ENCODE measurements around the gene FRMPD4. TPM values are rescaled to one million over a fixed set of nuclear protein-coding genes. Genes with fewer than 3 reads are reported as not detected.

Gene FRMPD4
- total and polyA plus RNA-seq, 2 experiments from 2014 or later, result 0.19 to 0.80 TPM

DNA sequence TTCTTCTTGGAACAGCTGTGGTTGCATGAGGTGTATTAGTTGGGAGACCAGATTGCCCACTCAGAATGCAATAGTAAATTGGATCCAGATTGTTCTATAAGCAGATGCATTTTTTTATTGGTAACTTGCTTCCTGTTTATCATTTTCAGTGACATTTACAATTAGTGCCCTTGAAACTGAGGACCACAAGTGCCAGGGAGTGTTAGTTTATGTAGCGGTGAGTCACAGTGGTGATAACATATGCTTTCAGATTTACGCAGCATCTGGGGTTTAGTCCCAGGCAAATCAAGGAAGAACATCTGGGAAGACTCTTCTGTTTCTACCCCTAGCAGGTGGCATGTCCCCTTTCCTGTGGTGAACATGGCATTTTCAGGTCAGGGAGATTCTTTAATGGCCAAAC, 24.1 kb downstream of the FRMPD4 start:
- H3K9me3 Mint-ChIP-seq, result no peaks in the 10 kb centered on the region
- Histone ChIP-seq H3F3A (replicated peaks; ENCODE audit: low read depth) (no peaks in the 10 kb centered on the region), H3K4me2 (no peak overlapping the region), H3K27ac (ENCODE audit: low read depth) (no peak overlapping the region), H3K9me2 (ENCODE audit: insufficient read depth) (no peaks in the 10 kb centered on the region), H3K36me3 (ENCODE audit: insufficient read depth) (no peaks in the 10 kb centered on the region), H2AFZ (no peak overlapping the region), H3K4me1 (ENCODE audit: insufficient read depth) (no peaks in the 10 kb centered on the region), H3K27me3 (ENCODE audit: insufficient read depth) (no peaks in the 10 kb centered on the region), H3K4me3 (no peak overlapping the region), H3K79me2 (replicated peaks; ENCODE audit: insufficient read depth) (no peaks in the 10 kb centered on the region), H4K20me1 (replicated peaks; ENCODE audit: insufficient read depth) (no peaks in the 10 kb centered on the region)
- no peaks in the 10 kb centered on the region; the same call in 2 of the 3 replicates for H3K4me1 Mint-ChIP-seq
- no peak overlapping the region for H3K27ac Mint-ChIP-seq
- no peak overlapping the region for H3K4me3 Mint-ChIP-seq
- peaks cover 2% of the 10 kb centered on the region for H3K27me3 Mint-ChIP-seq (ENCODE audit: insufficient read depth, low read depth, poor library complexity)
- DNase-seq (ENCODE audit: low spot score) (no peak), ATAC-seq (no peak)
- H3K36me3 Mint-ChIP-seq (ENCODE audit: low read depth), result no peaks in the 10 kb centered on the region
- TF ChIP-seq, protein P1, sequence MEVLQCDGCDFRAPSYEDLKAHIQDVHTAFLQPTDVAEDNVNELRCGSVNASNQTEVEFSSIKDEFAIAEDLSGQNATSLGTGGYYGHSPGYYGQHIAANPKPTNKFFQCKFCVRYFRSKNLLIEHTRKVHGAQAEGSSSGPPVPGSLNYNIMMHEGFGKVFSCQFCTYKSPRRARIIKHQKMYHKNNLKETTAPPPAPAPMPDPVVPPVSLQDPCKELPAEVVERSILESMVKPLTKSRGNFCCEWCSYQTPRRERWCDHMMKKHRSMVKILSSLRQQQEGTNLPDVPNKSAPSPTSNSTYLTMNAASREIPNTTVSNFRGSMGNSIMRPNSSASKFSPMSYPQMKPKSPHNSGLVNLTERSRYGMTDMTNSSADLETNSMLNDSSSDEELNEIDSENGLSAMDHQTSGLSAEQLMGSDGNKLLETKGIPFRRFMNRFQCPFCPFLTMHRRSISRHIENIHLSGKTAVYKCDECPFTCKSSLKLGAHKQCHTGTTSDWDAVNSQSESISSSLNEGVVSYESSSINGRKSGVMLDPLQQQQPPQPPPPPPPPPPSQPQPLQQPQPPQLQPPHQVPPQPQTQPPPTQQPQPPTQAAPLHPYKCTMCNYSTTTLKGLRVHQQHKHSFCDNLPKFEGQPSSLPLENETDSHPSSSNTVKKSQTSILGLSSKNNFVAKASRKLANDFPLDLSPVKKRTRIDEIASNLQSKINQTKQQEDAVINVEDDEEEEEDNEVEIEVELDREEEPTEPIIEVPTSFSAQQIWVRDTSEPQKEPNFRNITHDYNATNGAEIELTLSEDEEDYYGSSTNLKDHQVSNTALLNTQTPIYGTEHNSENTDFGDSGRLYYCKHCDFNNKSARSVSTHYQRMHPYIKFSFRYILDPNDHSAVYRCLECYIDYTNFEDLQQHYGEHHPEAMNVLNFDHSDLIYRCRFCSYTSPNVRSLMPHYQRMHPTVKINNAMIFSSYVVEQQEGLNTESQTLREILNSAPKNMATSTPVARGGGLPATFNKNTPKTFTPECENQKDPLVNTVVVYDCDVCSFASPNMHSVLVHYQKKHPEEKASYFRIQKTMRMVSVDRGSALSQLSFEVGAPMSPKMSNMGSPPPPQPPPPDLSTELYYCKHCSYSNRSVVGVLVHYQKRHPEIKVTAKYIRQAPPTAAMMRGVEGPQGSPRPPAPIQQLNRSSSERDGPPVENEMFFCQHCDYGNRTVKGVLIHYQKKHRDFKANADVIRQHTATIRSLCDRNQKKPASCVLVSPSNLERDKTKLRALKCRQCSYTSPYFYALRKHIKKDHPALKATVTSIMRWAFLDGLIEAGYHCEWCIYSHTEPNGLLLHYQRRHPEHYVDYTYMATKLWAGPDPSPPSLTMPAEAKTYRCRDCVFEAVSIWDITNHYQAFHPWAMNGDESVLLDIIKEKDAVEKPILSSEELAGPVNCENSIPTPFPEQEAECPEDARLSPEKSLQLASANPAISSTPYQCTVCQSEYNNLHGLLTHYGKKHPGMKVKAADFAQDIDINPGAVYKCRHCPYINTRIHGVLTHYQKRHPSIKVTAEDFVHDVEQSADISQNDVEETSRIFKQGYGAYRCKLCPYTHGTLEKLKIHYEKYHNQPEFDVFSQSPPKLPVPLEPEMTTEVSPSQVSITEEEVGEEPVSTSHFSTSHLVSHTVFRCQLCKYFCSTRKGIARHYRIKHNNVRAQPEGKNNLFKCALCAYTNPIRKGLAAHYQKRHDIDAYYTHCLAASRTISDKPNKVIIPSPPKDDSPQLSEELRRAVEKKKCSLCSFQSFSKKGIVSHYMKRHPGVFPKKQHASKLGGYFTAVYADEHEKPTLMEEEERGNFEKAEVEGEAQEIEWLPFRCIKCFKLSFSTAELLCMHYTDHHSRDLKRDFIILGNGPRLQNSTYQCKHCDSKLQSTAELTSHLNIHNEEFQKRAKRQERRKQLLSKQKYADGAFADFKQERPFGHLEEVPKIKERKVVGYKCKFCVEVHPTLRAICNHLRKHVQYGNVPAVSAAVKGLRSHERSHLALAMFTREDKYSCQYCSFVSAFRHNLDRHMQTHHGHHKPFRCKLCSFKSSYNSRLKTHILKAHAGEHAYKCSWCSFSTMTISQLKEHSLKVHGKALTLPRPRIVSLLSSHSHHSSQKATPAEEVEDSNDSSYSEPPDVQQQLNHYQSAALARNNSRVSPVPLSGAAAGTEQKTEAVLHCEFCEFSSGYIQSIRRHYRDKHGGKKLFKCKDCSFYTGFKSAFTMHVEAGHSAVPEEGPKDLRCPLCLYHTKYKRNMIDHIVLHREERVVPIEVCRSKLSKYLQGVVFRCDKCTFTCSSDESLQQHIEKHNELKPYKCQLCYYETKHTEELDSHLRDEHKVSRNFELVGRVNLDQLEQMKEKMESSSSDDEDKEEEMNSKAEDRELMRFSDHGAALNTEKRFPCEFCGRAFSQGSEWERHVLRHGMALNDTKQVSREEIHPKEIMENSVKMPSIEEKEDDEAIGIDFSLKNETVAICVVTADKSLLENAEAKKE (CRISPR knock-in tag; IDR thresholded peaks at IDR 0.05), result no peak
- no peak for TF ChIP-seq EZH2phosphoT487 (IDR thresholded peaks at IDR 0.05; ENCODE audit: unreplicated experiment)
- no peak for TF ChIP-seq ETS1 (IDR thresholded peaks at IDR 0.05)
- no peak for TF ChIP-seq ZNF331 (CRISPR knock-in tag; IDR thresholded peaks at IDR 0.05; ENCODE audit: low read depth)
- no peak for TF ChIP-seq NANOG (IDR thresholded peaks at IDR 0.05; ENCODE audit: borderline replicate concordance)
- no peak for TF ChIP-seq CREB1 (CRISPR knock-in tag; IDR thresholded peaks at IDR 0.05; ENCODE audit: low read depth)
- no peak for TF ChIP-seq JUNB (IDR thresholded peaks at IDR 0.05; ENCODE audit: unreplicated experiment)
- TF ChIP-seq STAT1 (IDR thresholded peaks at IDR 0.05; ENCODE audit: unreplicated experiment), result no peak
- TF ChIP-seq ZNF114 (CRISPR knock-in tag; IDR thresholded peaks at IDR 0.05), result no peak
- TF ChIP-seq, protein P2, sequence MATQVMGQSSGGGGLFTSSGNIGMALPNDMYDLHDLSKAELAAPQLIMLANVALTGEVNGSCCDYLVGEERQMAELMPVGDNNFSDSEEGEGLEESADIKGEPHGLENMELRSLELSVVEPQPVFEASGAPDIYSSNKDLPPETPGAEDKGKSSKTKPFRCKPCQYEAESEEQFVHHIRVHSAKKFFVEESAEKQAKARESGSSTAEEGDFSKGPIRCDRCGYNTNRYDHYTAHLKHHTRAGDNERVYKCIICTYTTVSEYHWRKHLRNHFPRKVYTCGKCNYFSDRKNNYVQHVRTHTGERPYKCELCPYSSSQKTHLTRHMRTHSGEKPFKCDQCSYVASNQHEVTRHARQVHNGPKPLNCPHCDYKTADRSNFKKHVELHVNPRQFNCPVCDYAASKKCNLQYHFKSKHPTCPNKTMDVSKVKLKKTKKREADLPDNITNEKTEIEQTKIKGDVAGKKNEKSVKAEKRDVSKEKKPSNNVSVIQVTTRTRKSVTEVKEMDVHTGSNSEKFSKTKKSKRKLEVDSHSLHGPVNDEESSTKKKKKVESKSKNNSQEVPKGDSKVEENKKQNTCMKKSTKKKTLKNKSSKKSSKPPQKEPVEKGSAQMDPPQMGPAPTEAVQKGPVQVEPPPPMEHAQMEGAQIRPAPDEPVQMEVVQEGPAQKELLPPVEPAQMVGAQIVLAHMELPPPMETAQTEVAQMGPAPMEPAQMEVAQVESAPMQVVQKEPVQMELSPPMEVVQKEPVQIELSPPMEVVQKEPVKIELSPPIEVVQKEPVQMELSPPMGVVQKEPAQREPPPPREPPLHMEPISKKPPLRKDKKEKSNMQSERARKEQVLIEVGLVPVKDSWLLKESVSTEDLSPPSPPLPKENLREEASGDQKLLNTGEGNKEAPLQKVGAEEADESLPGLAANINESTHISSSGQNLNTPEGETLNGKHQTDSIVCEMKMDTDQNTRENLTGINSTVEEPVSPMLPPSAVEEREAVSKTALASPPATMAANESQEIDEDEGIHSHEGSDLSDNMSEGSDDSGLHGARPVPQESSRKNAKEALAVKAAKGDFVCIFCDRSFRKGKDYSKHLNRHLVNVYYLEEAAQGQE (IDR thresholded peaks at IDR 0.05; ENCODE audit: unreplicated experiment), result no peak
- no peak for TF ChIP-seq EZH2 (IDR thresholded peaks at IDR 0.05; ENCODE audit: low read depth, unreplicated experiment)
- TF ChIP-seq, protein P3, sequence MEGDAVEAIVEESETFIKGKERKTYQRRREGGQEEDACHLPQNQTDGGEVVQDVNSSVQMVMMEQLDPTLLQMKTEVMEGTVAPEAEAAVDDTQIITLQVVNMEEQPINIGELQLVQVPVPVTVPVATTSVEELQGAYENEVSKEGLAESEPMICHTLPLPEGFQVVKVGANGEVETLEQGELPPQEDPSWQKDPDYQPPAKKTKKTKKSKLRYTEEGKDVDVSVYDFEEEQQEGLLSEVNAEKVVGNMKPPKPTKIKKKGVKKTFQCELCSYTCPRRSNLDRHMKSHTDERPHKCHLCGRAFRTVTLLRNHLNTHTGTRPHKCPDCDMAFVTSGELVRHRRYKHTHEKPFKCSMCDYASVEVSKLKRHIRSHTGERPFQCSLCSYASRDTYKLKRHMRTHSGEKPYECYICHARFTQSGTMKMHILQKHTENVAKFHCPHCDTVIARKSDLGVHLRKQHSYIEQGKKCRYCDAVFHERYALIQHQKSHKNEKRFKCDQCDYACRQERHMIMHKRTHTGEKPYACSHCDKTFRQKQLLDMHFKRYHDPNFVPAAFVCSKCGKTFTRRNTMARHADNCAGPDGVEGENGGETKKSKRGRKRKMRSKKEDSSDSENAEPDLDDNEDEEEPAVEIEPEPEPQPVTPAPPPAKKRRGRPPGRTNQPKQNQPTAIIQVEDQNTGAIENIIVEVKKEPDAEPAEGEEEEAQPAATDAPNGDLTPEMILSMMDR (conservative IDR thresholded peaks at IDR 0.05; ENCODE audit: low read depth in 2 of 2), result no peak

Data from GM23338 (cell line).